ENCODE data around the gene IL19. TPM values are rescaled to one million over a fixed set of nuclear protein-coding genes. Genes with fewer than 3 reads are reported as not detected.

Gene IL19
- total and polyA plus RNA-seq, 4 donors, result not detected

- 93% methylated on average over 11 of the region's 11 CpGs for WGBS
- H3K9ac ChIP-seq (ENCODE audit: low read depth in 1 of 2, low read length in 2 of 2), result no peak overlapping the region
Measured at GRCh38 chr1:206794294-206794908, 23.8 kb downstream of the IL19 start.

GRCh38 chr1:206796116-206796515, 25.5 kb downstream of the IL19 start:
- no peaks in the 10 kb centered on the region for H3K27me3 ChIP-seq (ENCODE audit: control insufficient read depth in 4 of 4, insufficient read depth in 4 of 4, low read length in 3 of 4)
- H3K4me1 ChIP-seq (ENCODE audit: control insufficient read depth in 4 of 4, insufficient read depth in 4 of 4, low read length in 3 of 4), result no peaks in the 10 kb centered on the region
- H3K27ac ChIP-seq (ENCODE audit: low read depth in 1 of 2, low read length in 2 of 2), result no peak overlapping the region
- DNase-seq (ENCODE audit: low spot score), result no peak
- H3K9me3 ChIP-seq (ENCODE audit: control insufficient read depth in 4 of 4, low read length in 3 of 4), result no peaks in the 10 kb centered on the region
- 90% methylated on average over 3 of the region's 3 CpGs for WGBS
- no peak overlapping the region for H3K9ac ChIP-seq (ENCODE audit: low read depth in 1 of 2, low read length in 2 of 2)
- H3K36me3 ChIP-seq (ENCODE audit: control insufficient read depth in 4 of 4, insufficient read depth in 3 of 4, low read depth in 1 of 4, low read length in 3 of 4), result no peaks in the 10 kb centered on the region
- no peak for TF ChIP-seq JUND (IDR thresholded peaks at IDR 0.05)
- no peak for TF ChIP-seq ZBTB33 (IDR thresholded peaks at IDR 0.05)
- TF ChIP-seq SP1 (IDR thresholded peaks at IDR 0.05), result no peak
- no peak for TF ChIP-seq NR2F2 (IDR thresholded peaks at IDR 0.05)
- TF ChIP-seq MAX (IDR thresholded peaks at IDR 0.05), result no peak
- no peak overlapping the region for H3K4me3 ChIP-seq (ENCODE audit: low read depth in 1 of 3, low read length in 3 of 3)

More at GRCh38 chr1:206794294-206794908, 23.8 kb downstream of the IL19 start:
- DNase-seq (ENCODE audit: low spot score), result no peak
- Histone ChIP-seq H3K4me1 (ENCODE audit: control insufficient read depth in 4 of 4, insufficient read depth in 4 of 4, low read length in 3 of 4) (no peaks in the 10 kb centered on the region), H3K9me3 (ENCODE audit: control insufficient read depth in 4 of 4, low read length in 3 of 4) (no peaks in the 10 kb centered on the region), H3K4me3 (ENCODE audit: low read depth in 1 of 3, low read length in 3 of 3) (no peak overlapping the region), H3K36me3 (ENCODE audit: control insufficient read depth in 4 of 4, insufficient read depth in 3 of 4, low read depth in 1 of 4, low read length in 3 of 4) (no peaks in the 10 kb centered on the region), H3K27me3 (ENCODE audit: control insufficient read depth in 4 of 4, insufficient read depth in 4 of 4, low read length in 3 of 4) (no peaks in the 10 kb centered on the region), H3K27ac (ENCODE audit: low read depth in 1 of 2, low read length in 2 of 2) (no peak overlapping the region)
- TF ChIP-seq TAF1 (conservative IDR thresholded peaks at IDR 0.05) (no peak), YY1 (IDR thresholded peaks at IDR 0.05) (no peak), ZBTB33 (IDR thresholded peaks at IDR 0.05) (no peak), GABPA (IDR thresholded peaks at IDR 0.05 in 1 of 2, conservative IDR thresholded peaks at IDR 0.05 in 1 of 2) (no peak), FOXA1 (IDR thresholded peaks at IDR 0.05) (no peak), EGR1 (IDR thresholded peaks at IDR 0.05; ENCODE audit: low read depth in 2 of 2) (no peak), ATF3 (IDR thresholded peaks at IDR 0.05) (no peak), JUND (IDR thresholded peaks at IDR 0.05) (no peak), RAD21 (IDR thresholded peaks at IDR 0.05) (no peak), HNF4G (IDR thresholded peaks at IDR 0.05) (no peak)

- H3K27ac ChIP-seq (ENCODE audit: low read depth in 1 of 2, low read length in 2 of 2), result no peak overlapping the region
- no peaks in the 10 kb centered on the region for H3K36me3 ChIP-seq (ENCODE audit: control insufficient read depth in 4 of 4, insufficient read depth in 3 of 4, low read depth in 1 of 4, low read length in 3 of 4)
- H3K4me3 ChIP-seq (ENCODE audit: low read depth in 1 of 3, low read length in 3 of 3), result no peak overlapping the region
- TF ChIP-seq RXRA (IDR thresholded peaks at IDR 0.05) (peak in 1 of 2 donors; percentile 24), FOXA1 (IDR thresholded peaks at IDR 0.05) (no peak)
- H3K9me3 ChIP-seq (ENCODE audit: control insufficient read depth in 4 of 4, low read length in 3 of 4), result no peaks in the 10 kb centered on the region
- H3K27me3 ChIP-seq (ENCODE audit: control insufficient read depth in 4 of 4, insufficient read depth in 4 of 4, low read length in 3 of 4), result no peaks in the 10 kb centered on the region
- DNase-seq (ENCODE audit: low spot score), result no peak
- 80% methylated on average over 8 of the region's 8 CpGs for WGBS
- H3K4me1 ChIP-seq (ENCODE audit: control insufficient read depth in 4 of 4, insufficient read depth in 4 of 4, low read length in 3 of 4), result no peaks in the 10 kb centered on the region
- H3K9ac ChIP-seq (ENCODE audit: low read depth in 1 of 2, low read length in 2 of 2), result no peak overlapping the region
Measured at GRCh38 chr1:206796981-206797402, 26.4 kb downstream of the IL19 start.

Data from liver (tissue), 9 donors.